GM18511 (cell line): ENCODE results near the gene NDUFAF2.
"Not testable (repeated sequence)": the region's sequence is repeated elsewhere in the genome, so short reads cannot be mapped to it uniquely, and the experiment has no call there.

Experiments used
- ATAC-seq: cut with Tn5 transposase; IDR thresholded peaks from one replicate; pipeline ENCODE4 v1.9.1; 2021; ENCODE audit warnings: mild to moderate bottlenecking, moderate library complexity; ENCODE audit not compliant: unreplicated experiment

Gene NDUFAF2

DNA sequence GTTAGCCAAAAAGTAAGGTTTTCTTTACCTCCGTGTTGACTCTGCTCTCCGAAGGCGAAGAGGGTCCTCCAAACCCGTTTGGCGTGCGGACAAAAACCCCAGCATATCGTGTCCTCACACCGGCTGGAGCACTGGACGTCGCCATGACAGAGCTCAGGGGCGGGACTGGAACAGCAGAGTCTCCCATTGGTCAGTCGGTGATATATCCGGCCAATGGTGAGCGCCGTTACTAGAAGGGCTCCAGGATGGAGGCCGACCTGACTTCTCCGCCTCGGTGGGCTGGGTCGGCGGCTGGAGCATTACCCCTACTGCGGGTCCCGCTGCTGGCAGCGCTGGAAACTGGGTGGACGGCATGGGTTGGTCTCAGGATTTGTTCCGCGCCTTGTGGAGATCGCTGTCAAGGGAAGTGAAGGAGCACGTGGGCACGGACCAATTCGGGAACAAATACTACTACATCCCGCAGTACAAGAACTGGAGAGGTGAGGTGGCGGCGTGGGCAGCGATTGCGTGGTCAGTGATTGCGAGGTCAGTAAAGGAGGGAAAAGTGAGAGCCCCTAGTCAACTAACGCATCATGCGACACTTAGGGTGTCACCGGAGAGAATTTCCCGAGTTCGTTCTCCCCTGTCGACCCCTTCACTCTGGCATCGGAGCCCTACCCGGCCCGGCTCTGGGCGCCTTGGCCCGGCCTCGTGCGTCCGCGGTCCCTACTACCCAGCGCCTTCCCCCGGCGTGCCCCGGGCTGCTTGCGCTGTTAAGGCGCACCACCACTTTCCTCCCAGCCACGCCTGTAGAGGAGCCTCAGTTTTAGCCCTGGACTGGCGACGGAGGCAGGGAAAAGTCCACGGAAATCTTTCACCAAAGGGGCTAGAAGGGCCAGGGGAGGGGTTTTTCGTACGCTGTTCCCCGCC, at the start of gene NDUFAF2, which contains the start of gene ERCC8:
Gene NDUFAF2 (plus strand): TSS at position 302 of the 909 bp plus-strand sequence. CDS start 51 bp downstream, at position 353.
Gene ERCC8 (minus strand): TSS at position 167 of the 909 bp plus-strand sequence. CDS start 62 bp downstream, at position 105.
- ATAC-seq: peak; percentile 99

GRCh38 chr5:60896991-60897390, 48.0 kb upstream of the NDUFAF2 start:
- ATAC-seq: no peak

GRCh38 chr5:60903356-60903755, 41.6 kb upstream of the NDUFAF2 start:
- ATAC-seq: no peak

DNA sequence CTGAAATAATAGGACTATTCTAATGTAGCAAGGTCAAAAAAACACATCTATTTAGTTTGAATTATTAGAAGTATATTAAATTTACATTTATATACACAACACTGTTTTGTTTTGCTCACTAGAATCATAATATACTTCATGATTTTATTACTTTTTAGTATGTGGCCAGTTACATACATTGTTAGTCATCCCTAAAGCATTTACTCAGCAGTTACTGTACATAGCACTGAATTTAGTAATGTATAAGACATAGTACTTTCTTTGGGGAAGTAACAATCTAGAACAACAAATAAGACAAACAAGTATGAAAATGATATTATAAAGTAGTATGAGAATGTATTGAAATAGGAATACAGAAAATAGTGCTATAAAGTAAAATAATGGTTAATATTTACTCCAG, 28.4 kb upstream of the NDUFAF2 start:
- ATAC-seq: no peak

DNA sequence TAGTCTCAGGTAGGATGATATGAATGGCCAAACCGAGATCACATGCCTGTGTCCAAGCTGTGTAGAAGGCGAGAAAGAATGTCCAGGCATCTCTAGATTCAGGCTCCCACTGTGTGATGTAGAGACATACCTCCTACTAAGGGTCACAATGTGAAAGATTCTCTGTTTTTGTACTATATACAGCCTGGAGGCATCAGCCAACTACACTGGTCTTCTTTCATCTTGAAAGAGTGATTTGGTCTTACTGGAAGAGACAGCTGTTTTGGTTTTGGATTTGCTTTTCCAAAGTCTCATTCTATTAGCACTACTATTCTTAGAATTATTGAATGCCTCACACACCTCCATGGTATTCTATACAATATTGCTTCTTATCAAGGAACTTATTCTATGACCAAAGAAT, 26.5 kb upstream of the NDUFAF2 start:
- ATAC-seq: no peak

- no peak for ATAC-seq
These were observed 17.6 kb upstream of the NDUFAF2 start for GRCh38 chr5:60927450-60927849.

DNA sequence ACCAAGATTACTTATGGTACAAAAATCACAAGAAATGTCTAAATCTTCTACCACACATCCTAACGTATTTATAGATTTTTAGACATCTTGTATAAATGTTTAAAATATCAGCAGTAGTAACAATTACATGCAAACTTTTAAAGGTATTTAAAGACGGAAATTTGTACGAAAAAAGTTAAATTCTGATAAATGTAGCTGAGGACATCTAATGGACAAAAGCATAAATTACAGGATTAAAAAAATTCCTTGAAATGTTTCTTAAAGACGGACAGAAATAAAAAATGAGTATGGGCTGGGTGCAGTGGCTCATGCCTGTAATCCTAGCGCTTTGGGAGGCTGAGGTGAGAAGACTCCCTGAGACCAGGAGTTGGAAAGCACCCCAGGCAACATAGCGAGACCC, 16.0 kb upstream of the NDUFAF2 start:
- no peak for ATAC-seq

DNA sequence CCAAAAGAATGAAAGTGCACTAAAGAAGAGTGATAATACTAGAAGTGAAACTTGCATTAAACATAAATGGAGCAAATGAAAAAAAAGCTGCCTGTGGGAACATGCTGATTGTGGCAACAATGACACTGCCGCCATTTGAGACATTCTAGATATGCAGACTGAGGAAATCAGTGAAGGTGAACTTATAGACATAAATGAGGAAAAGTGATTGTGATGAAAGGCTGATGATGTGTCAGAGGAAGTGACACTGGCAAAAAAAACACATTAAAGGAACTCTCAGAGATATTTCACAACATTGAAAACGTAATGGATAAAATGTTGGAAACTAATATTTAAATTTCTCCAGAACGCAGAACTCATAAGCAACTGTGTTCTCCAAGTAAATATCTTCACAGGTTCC, 1.4 kb upstream of the NDUFAF2 start:
- ATAC-seq: no peak

GRCh38 chr5:60945813-60946187, 795 bp downstream of the NDUFAF2 start:
- peak; percentile 25 for ATAC-seq

- no peak for ATAC-seq
These were observed 3.7 kb downstream of the NDUFAF2 start for GRCh38 chr5:60948738-60949137.

GRCh38 chr5:60955239-60955638, 10.2 kb downstream of the NDUFAF2 start:
- ATAC-seq: no peak

DNA sequence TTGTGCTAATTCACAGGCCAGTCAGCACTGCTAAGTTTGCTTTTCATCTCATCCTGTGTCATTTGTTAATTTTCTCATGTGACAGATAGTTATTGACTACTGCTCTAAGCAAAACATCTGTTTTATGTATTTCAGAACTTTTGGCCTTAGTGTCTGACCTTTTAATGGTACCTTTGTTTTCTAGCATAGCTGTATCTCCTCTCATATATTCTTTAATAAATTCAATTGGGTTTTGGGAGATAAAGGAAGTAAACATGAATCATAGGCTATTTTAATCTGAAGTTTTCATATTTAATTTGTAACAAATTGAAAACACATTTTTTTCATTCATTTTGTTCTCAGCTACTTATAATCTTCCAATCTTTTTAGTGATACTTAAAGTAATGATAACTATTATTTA, 13.1 kb downstream of the NDUFAF2 start:
- ATAC-seq: no peak

- no peak for ATAC-seq
These were observed 13.7 kb downstream of the NDUFAF2 start for GRCh38 chr5:60958712-60959111.

DNA sequence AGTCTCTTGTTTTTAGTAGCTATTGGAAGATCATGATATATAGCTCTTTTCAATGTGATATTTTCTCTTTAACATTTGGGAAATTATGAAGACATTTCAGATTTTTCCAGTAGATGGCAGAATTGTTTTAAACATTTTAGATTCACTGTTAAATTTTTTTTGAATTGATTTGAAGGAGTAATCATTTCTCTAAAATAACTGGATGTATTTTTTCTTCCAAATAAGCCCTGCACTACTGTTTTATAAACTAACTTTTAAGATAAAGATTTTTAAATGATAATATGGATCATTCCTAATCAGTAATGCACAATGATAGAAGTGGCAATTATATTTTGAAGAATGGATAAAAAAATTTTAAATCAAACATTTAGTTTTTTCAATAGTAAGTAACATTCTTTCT, 14.2 kb downstream of the NDUFAF2 start:
- ATAC-seq: no peak

GRCh38 chr5:60960591-60960990, 15.6 kb downstream of the NDUFAF2 start:
- ATAC-seq: no peak

GRCh38 chr5:60961685-60962084, 16.7 kb downstream of the NDUFAF2 start:
- ATAC-seq: no peak

DNA sequence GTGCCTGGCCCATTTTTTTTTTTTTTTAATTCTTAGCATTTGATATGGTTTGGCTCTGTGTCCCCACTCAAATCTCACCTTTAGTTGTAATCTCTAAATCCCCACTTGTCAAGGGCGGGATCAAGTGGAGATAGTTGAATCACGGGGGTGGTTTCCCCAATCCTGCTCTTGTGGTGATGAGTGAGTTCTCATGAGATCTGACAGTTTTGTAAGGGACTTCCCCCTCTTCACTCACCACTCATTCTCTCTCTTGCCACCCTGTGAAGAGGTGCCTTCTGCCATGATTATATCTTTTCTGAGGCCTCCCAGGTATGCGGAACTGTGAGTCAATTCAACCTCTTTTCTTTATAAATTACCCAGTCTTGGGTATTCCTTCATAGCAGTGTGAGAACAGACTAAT, 27.2 kb downstream of the NDUFAF2 start:
- peak; percentile 69 for ATAC-seq

DNA sequence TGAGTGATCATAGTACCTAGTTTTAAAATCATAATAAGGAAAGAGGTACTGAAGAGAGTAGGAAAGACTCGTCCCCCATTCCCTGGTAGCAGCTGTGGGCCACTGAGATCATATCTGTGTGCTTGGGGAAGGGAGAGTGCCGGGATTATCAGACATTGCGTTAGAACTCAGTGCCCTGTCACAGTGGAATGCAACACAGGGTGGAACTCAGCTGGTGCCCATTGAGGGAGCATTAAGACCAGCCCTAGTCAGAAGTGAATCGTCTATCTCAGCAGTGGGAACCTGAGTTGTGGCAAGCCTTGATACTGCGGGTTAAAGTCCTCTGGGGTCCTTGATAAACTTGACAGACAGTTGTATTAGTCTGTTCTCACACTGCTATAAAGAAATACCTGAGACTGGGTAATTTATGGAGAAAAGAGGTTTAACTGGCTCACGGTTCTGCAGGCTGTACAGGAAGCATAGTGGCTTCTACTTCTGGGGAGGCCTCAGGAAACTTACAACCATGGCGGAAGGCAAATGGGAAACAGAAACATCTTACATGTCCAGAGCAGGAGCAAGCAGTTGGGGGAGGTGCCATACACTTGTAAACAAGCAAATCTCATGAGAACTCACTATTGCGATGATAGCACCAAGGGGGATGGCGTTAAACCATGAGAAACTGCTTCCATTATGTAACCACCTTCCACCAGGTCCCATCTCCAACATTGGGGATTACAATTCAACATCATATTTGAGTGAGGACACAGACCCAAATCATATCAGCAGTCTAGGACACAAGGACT, 33.1 kb downstream of the NDUFAF2 start:
- ATAC-seq: no peak

- no peak for ATAC-seq
These were observed 34.0 kb downstream of the NDUFAF2 start for GRCh38 chr5:60978968-60979367.

DNA sequence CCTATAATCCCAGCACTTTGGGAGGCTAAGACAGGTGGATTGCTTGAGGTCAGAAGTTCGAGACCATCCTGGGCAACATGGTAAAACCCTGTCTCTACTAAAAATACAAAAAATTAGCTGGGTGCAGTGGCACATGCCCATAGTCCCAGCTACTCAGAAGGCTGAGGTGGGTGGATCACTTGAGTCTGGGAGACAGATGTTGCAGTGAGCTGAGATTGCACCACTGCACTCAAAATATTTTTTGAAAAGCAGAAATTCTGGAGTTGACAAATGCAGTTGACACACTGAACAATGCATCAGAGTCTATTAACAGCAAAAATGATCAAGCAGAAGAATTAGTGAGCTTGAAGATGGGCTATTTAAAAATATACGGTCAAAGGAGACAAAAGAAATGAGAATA, 35.5 kb downstream of the NDUFAF2 start:
- no peak for ATAC-seq

DNA sequence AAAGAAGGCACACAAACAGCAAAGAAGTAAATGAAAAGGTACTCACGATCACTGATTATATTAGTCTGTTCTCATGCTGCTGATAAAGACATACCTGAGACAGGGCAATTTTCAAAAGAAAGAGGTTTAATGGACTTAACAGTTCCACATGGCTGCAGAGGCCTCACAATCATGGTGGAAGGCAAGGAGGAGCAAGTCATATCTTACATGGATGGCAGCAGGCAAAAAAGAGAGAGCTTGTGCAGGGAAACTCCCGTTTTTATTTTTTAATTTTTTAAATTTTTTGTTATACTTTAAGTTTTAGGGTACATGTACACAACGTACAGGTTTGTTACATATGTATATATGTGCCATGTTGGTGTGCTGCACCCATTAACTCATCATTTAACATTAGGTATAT, 37.1 kb downstream of the NDUFAF2 start:
- ATAC-seq: not testable (repeated sequence)

DNA sequence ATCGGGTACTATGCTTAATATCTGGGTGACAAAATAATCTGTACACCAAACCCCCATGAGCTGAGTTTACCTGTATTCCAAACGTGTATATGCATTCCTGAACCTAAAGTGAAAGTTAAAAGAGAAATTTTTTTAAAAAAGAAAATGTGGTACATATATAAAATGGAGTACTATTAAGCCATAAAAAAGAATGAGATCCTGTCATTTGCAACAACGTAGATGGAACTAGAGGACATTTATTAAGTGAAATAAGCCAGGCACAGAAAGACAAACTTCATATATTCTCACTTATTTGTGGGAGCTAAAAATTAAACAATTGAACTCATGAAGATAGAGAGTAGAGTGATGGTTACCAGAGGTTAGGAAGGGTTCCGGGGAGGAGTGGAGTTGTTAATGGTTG, 44.8 kb downstream of the NDUFAF2 start:
- no peak for ATAC-seq
